ENCODE measurements around the gene RAD17.

GRCh38 chr5:69359699-69360098 lies 9.9 kb upstream of the RAD17 start:
- TF ChIP-seq, protein P1, sequence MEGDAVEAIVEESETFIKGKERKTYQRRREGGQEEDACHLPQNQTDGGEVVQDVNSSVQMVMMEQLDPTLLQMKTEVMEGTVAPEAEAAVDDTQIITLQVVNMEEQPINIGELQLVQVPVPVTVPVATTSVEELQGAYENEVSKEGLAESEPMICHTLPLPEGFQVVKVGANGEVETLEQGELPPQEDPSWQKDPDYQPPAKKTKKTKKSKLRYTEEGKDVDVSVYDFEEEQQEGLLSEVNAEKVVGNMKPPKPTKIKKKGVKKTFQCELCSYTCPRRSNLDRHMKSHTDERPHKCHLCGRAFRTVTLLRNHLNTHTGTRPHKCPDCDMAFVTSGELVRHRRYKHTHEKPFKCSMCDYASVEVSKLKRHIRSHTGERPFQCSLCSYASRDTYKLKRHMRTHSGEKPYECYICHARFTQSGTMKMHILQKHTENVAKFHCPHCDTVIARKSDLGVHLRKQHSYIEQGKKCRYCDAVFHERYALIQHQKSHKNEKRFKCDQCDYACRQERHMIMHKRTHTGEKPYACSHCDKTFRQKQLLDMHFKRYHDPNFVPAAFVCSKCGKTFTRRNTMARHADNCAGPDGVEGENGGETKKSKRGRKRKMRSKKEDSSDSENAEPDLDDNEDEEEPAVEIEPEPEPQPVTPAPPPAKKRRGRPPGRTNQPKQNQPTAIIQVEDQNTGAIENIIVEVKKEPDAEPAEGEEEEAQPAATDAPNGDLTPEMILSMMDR (IDR thresholded peaks at IDR 0.05; ENCODE audit: poor library complexity, severe bottlenecking), result no peak
- TF ChIP-seq TAF1 (IDR thresholded peaks at IDR 0.05; ENCODE audit: low read depth) (no peak), EP300 (conservative IDR thresholded peaks at IDR 0.05; ENCODE audit: poor library complexity, severe bottlenecking) (no peak)
- TF ChIP-seq, protein P2, sequence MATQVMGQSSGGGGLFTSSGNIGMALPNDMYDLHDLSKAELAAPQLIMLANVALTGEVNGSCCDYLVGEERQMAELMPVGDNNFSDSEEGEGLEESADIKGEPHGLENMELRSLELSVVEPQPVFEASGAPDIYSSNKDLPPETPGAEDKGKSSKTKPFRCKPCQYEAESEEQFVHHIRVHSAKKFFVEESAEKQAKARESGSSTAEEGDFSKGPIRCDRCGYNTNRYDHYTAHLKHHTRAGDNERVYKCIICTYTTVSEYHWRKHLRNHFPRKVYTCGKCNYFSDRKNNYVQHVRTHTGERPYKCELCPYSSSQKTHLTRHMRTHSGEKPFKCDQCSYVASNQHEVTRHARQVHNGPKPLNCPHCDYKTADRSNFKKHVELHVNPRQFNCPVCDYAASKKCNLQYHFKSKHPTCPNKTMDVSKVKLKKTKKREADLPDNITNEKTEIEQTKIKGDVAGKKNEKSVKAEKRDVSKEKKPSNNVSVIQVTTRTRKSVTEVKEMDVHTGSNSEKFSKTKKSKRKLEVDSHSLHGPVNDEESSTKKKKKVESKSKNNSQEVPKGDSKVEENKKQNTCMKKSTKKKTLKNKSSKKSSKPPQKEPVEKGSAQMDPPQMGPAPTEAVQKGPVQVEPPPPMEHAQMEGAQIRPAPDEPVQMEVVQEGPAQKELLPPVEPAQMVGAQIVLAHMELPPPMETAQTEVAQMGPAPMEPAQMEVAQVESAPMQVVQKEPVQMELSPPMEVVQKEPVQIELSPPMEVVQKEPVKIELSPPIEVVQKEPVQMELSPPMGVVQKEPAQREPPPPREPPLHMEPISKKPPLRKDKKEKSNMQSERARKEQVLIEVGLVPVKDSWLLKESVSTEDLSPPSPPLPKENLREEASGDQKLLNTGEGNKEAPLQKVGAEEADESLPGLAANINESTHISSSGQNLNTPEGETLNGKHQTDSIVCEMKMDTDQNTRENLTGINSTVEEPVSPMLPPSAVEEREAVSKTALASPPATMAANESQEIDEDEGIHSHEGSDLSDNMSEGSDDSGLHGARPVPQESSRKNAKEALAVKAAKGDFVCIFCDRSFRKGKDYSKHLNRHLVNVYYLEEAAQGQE (IDR thresholded peaks at IDR 0.05; ENCODE audit: borderline replicate concordance), result no peak

Measured in neural cell (in vitro differentiated cells).